ENCODE results near the gene SH3D21. TPM values are rescaled to one million over a fixed set of nuclear protein-coding genes. Genes with fewer than 3 reads are reported as not detected.

The SH3D21 gene
- total RNA-seq, 2 donors from 2014 or later, result 12.6 to 18.6 TPM

- Mint-ChIP-seq H3K9me3 (no peaks in the 10 kb centered on the region), H3K36me3 (peaks cover 6% of the 10 kb centered on the region), H3K27ac (no peak overlapping the region), H3K4me3 (no peak overlapping the region), H3K27me3 (no peaks in the 10 kb centered on the region), H3K4me1 (ENCODE audit: low read depth in 2 of 2) (peaks cover 5 to 19% of the 10 kb centered on the region in 2 donors)
- no peak for ATAC-seq
- DNase-seq (ENCODE audit: low spot score), result no peak
Observed at GRCh38 chr1:36346741-36347370, 40.7 kb downstream of the SH3D21 start.

DNA sequence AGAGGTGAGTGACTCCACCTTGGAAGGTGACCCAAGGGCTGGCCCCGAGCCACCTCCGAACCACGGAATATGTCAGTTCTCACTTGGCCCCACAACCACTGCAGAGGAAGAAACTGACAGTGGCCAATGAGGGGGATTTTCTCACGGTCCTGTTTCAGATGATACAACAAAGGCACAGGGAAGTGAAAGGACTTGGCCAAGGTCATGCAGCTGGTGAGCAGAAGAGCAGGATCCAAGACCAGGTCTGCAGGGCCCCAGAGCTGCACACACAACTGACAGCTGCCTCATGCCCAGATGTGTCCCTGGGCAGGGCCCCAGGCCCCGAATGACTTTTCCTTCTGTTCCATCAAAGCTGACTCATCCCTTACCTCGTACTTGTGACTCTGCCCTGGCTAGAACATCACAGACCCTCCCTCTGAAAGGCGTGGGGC is 43.1 kb downstream of the SH3D21 start:
- Mint-ChIP-seq H3K27ac (no peak overlapping the region), H3K27me3 (no peaks in the 10 kb centered on the region), H3K36me3 (peaks cover 6% of the 10 kb centered on the region)

DNA sequence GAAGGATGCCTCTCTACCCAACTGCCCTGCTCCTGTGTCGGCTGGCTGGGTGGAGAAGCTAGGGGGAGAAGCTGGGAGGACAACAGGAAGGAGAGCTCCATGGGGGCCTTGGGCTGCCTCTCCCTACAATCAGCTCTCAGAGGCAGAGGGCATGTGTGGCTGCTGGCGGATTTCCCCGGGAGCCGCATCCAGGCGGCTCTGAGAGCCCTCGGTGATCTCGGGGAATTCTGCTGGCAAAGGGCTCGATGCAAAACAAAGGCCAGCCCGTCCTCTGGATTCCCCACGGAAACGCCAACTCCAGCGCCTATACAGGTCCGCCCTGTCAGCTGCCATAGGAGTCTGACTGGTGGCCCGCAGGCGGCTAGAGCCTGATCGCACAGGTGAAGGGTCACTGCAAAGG is 43.7 kb downstream of the SH3D21 start:
- H3K36me3 Mint-ChIP-seq, result peaks cover 6% of the 10 kb centered on the region
- ATAC-seq (no peak), DNase-seq (ENCODE audit: low spot score) (no peak)
- H3K27ac Mint-ChIP-seq, result peak overlapping the region in 1 of 2 donors; percentile 68
- no peaks in the 10 kb centered on the region for H3K27me3 Mint-ChIP-seq
- H3K9me3 Mint-ChIP-seq, result no peaks in the 10 kb centered on the region
- no peak overlapping the region for H3K4me3 Mint-ChIP-seq
- peaks cover 5 to 24% of the 10 kb centered on the region in 2 donors for H3K4me1 Mint-ChIP-seq (ENCODE audit: low read depth in 2 of 2)

More for the DNA sequence above, 43.1 kb downstream of the SH3D21 start:
- Mint-ChIP-seq H3K4me1 (ENCODE audit: low read depth in 2 of 2) (peaks cover 5 to 27% of the 10 kb centered on the region in 2 donors), H3K9me3 (no peaks in the 10 kb centered on the region), H3K4me3 (no peak overlapping the region)
- DNase-seq (ENCODE audit: low spot score) (no peak), ATAC-seq (no peak)

DNA sequence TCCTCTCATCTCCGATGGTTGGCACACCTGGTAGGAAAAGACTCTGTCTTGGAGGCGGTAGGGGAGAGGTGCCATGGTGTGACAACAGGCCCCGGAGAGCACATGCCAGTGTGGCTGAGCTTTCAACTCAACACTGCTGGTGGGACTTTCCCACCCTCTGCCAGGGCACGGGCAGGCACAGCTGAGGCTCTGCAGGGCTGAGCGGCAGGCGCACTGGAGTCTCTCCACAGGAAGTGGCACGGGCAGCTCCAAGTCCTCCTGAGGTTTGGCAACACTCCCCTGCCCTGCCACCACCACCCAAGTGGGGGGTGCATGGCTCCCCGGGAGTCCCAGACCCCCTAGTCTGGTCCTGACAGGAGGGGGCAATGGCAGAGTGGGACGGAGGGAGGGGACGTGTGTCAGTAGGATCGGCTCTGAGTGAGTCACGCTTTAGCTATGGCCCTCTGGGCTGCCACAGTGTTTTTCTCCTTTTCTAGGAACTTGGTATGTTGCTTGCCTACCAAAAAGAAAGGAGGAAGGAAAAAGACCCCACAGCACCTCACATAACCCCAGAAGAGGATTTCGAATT is 44.6 kb downstream of the SH3D21 start:
- H3K4me3 Mint-ChIP-seq, result no peak overlapping the region
- peaks cover 6% of the 10 kb centered on the region for H3K36me3 Mint-ChIP-seq
- peak; percentile 60 to 78 for ATAC-seq
- peaks cover 5 to 23% of the 10 kb centered on the region in 2 donors for H3K4me1 Mint-ChIP-seq (ENCODE audit: low read depth in 2 of 2)
- no peaks in the 10 kb centered on the region for H3K27me3 Mint-ChIP-seq
- peak overlapping the region; percentile 18 to 68 for H3K27ac Mint-ChIP-seq
- DNase-seq (ENCODE audit: low spot score), result no peak
- no peaks in the 10 kb centered on the region for H3K9me3 Mint-ChIP-seq

DNA sequence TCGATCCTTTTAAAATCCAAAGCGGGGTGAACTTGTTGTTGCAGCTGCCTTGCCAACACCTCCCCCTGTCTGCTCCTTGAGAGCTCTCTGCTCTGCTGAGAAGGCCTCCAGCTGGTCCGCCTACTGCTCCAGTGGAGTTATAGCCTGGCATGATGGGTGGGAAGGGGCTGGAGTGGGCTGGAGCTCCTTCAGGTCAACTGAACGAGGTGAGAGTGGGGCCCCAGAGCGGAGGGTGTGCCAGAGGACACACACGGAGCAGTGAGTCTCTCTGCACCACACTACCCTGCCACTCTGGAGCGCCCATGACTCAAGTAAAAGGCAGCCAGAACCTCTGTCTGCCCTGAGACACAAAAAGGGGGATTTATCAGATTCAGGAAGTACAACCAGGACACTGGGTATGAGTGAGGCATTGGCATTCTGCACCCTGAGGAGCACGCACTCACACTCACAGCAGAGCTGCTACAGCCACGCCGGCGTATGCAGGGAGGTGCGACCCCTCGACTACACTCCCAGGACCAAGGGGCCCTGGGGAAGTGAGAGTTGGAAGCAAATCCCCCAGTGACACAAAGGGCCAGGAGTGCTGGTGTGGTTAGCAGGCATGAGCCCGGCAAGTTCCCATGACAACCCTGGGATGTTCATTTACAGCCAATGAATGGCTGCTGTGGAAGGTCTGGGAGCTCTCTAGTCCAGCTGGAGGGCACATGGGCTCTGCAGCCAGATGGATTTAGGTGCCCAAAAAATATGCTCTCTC is 45.2 kb downstream of the SH3D21 start:
- no peaks in the 10 kb centered on the region for H3K27me3 Mint-ChIP-seq
- DNase-seq (ENCODE audit: low spot score) (no peak), ATAC-seq (no peak)
- H3K4me1 Mint-ChIP-seq (ENCODE audit: low read depth in 2 of 2), result peaks cover 5 to 23% of the 10 kb centered on the region in 2 donors
- peaks cover 6% of the 10 kb centered on the region for H3K36me3 Mint-ChIP-seq
- H3K4me3 Mint-ChIP-seq, result no peak overlapping the region
- H3K27ac Mint-ChIP-seq, result peak overlapping the region in 1 of 2 donors; percentile 66
- H3K9me3 Mint-ChIP-seq, result no peaks in the 10 kb centered on the region

- DNase-seq (ENCODE audit: low spot score) (no peak), ATAC-seq (no peak)
- no peak overlapping the region for H3K4me3 Mint-ChIP-seq
- H3K36me3 Mint-ChIP-seq, result peaks cover 6% of the 10 kb centered on the region
- no peak overlapping the region for H3K27ac Mint-ChIP-seq
- no peaks in the 10 kb centered on the region for H3K27me3 Mint-ChIP-seq
- no peaks in the 10 kb centered on the region for H3K9me3 Mint-ChIP-seq
- H3K4me1 Mint-ChIP-seq (ENCODE audit: low read depth in 2 of 2), result peaks cover 5 to 23% of the 10 kb centered on the region in 2 donors
Observed at GRCh38 chr1:36352125-36352909, 46.1 kb downstream of the SH3D21 start.

GRCh38 chr1:36352910-36353878 is 47.0 kb downstream of the SH3D21 start:
- no peak overlapping the region for H3K27ac Mint-ChIP-seq
- no peaks in the 10 kb centered on the region for H3K9me3 Mint-ChIP-seq
- H3K36me3 Mint-ChIP-seq, result peaks cover 4% of the 10 kb centered on the region
- H3K27me3 Mint-ChIP-seq, result no peaks in the 10 kb centered on the region
- peaks cover 5 to 23% of the 10 kb centered on the region in 2 donors for H3K4me1 Mint-ChIP-seq (ENCODE audit: low read depth in 2 of 2)
- ATAC-seq, result no peak
- H3K4me3 Mint-ChIP-seq, result no peak overlapping the region
- DNase-seq (ENCODE audit: low spot score), result no peak

- H3K36me3 Mint-ChIP-seq, result no peaks in the 10 kb centered on the region
- H3K4me1 Mint-ChIP-seq (ENCODE audit: low read depth in 2 of 2), result peaks cover 5 to 23% of the 10 kb centered on the region in 2 donors
- no peak for ATAC-seq
- no peaks in the 10 kb centered on the region for H3K27me3 Mint-ChIP-seq
- no peak overlapping the region for H3K27ac Mint-ChIP-seq
- no peak for DNase-seq (ENCODE audit: low spot score)
- H3K4me3 Mint-ChIP-seq, result no peak overlapping the region
- H3K9me3 Mint-ChIP-seq, result no peaks in the 10 kb centered on the region
Observed at GRCh38 chr1:36354486-36354885, 48.3 kb downstream of the SH3D21 start.

- H3K36me3 Mint-ChIP-seq, result no peaks in the 10 kb centered on the region
- no peak overlapping the region for H3K4me3 Mint-ChIP-seq
Observed at GRCh38 chr1:36355811-36356210, 49.6 kb downstream of the SH3D21 start.

DNA sequence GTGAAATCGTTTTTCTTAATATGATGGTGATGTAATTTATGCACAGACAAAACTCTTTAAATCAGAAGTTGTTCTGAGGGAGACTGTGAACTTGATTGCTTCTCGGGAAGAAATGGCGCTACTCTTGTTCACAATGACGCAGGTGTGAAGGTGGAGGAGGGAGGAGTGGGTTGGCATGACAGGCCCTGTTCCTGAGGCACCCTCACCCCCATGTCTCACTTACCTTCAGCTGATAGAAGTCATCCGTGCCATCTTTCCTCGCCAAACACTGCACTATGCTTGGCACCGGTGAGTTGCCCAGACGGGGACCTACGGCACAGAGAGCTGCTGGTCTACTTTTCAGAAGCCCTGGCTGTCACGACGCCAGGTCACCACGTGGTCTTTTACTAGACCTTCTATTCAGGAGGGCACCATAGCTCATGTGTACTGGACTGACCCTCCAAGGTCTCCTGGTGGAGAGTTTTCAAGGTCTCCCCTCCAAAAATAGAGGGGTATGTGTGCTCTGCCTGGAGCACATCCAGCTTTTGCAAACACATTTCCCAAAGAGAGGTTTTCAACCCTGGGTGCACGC is 52.4 kb downstream of the SH3D21 start:
- no peaks in the 10 kb centered on the region for H3K36me3 Mint-ChIP-seq

More at GRCh38 chr1:36355811-36356210, 49.6 kb downstream of the SH3D21 start:
- Mint-ChIP-seq H3K4me1 (ENCODE audit: low read depth in 2 of 2) (peaks cover 0 to 22% of the 10 kb centered on the region in 2 donors), H3K9me3 (no peaks in the 10 kb centered on the region), H3K27ac (no peak overlapping the region), H3K27me3 (no peaks in the 10 kb centered on the region)
- ATAC-seq, result no peak
- no peak for DNase-seq (ENCODE audit: low spot score)

DNA sequence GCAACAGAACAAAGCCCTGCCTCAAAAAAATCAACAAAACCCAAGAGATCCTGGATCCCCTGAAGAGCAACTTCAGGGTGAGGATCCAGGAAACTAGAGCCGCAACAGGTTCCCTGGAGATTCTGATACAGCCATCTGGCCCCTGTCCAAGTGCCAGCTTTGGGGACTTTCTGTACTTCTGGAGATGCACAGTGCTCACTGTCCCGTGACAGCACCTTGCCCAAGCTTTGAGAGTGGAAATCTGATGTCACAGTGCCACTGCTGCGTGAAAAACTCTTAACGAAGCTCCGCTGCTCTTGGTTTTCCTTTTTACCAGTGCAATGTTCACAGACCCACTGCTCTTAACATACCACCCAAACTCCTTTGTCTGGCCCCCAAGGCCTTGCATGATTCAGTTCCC is 53.2 kb downstream of the SH3D21 start:
- no peak for ATAC-seq
- Mint-ChIP-seq H3K9me3 (no peaks in the 10 kb centered on the region), H3K27me3 (no peaks in the 10 kb centered on the region), H3K4me1 (ENCODE audit: low read depth in 2 of 2) (peaks cover 0 to 8% of the 10 kb centered on the region in 2 donors), H3K4me3 (no peak overlapping the region), H3K27ac (peak overlapping the region in 1 of 2 donors; percentile 72), H3K36me3 (no peaks in the 10 kb centered on the region)
- no peak for DNase-seq (ENCODE audit: low spot score)

More for the DNA sequence above, 52.4 kb downstream of the SH3D21 start:
- Mint-ChIP-seq H3K27me3 (no peaks in the 10 kb centered on the region), H3K9me3 (no peaks in the 10 kb centered on the region), H3K27ac (no peak overlapping the region), H3K4me3 (no peak overlapping the region), H3K4me1 (ENCODE audit: low read depth in 2 of 2) (peaks cover 0 to 8% of the 10 kb centered on the region in 2 donors)
- ATAC-seq (no peak), DNase-seq (ENCODE audit: low spot score) (no peak)

- no peaks in the 10 kb centered on the region for H3K9me3 Mint-ChIP-seq
- peaks cover 0 to 9% of the 10 kb centered on the region in 2 donors for H3K4me1 Mint-ChIP-seq (ENCODE audit: low read depth in 2 of 2)
- DNase-seq (ENCODE audit: low spot score) (no peak), ATAC-seq (no peak)
- peak overlapping the region in 1 of 2 donors; percentile 72 for H3K27ac Mint-ChIP-seq
- H3K27me3 Mint-ChIP-seq, result no peaks in the 10 kb centered on the region
- H3K4me3 Mint-ChIP-seq, result no peak overlapping the region
- H3K36me3 Mint-ChIP-seq, result no peaks in the 10 kb centered on the region
Observed at GRCh38 chr1:36359911-36360550, 53.9 kb downstream of the SH3D21 start.
